ENCODE results near the gene PRSS27.

The PRSS27 gene

DNA sequence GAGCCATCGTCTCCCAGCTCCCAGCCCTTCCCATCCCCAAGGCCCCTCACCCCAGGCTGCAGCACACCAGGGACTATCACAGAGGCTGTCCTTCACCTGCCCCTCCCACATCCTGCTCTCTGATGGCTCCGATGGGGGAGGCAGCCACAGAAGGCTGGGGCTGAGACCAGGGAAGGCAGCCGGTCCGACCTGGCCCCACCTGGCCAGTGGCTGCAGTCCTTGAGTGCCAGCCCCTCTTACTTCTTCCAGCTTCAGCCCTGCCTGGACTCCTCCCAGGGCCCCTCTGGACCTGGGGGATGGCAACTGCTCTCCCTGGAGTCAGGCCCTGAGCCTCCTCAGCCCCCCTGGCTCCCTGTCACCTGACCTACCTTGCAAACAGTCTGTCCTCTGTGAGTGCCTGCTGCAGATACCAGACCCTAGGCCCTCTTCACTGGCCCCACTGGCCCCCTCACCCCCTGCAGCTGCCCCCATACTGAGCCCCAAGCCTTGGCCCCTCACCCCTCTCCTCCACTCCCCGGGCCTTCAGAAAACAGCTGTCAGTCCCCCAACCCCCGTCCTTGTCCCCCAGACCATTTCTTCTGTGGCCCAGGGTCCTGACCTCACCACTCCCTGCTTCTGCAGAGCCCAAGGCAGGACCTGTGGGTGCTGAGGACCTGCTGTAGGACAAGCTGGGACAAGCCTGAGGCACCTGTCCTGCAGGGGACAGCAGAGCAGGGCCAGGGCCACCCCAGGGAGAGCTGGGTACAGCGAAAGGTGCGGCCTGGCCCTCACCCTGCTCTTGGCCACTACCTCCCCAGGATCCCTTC, 19.8 kb upstream of the PRSS27 start:
- no peaks in the 10 kb centered on the region for H4K20me1 ChIP-seq (ENCODE audit: insufficient read depth, low read length)
- H2AFZ ChIP-seq (ENCODE audit: low read length), result no peak overlapping the region
- no peak overlapping the region for H3K4me2 ChIP-seq (ENCODE audit: low read length)
- no peaks in the 10 kb centered on the region for H3K9me3 ChIP-seq (ENCODE audit: low read length)
- H3K79me2 ChIP-seq (ENCODE audit: insufficient read depth, low read length), result no peaks in the 10 kb centered on the region
- TF ChIP-seq, protein P1, sequence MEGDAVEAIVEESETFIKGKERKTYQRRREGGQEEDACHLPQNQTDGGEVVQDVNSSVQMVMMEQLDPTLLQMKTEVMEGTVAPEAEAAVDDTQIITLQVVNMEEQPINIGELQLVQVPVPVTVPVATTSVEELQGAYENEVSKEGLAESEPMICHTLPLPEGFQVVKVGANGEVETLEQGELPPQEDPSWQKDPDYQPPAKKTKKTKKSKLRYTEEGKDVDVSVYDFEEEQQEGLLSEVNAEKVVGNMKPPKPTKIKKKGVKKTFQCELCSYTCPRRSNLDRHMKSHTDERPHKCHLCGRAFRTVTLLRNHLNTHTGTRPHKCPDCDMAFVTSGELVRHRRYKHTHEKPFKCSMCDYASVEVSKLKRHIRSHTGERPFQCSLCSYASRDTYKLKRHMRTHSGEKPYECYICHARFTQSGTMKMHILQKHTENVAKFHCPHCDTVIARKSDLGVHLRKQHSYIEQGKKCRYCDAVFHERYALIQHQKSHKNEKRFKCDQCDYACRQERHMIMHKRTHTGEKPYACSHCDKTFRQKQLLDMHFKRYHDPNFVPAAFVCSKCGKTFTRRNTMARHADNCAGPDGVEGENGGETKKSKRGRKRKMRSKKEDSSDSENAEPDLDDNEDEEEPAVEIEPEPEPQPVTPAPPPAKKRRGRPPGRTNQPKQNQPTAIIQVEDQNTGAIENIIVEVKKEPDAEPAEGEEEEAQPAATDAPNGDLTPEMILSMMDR (IDR thresholded peaks at IDR 0.05; ENCODE audit: low read length), result no peak
- TF ChIP-seq EZH2 (IDR thresholded peaks at IDR 0.05; ENCODE audit: borderline replicate concordance, low read length), result no peak
- no peaks in the 10 kb centered on the region for H3K36me3 ChIP-seq (ENCODE audit: insufficient read depth, low read length)
- H3K9ac ChIP-seq (ENCODE audit: low read length), result no peak overlapping the region
- no peak overlapping the region for H3K27ac ChIP-seq (ENCODE audit: low read depth, low read length, poor library complexity, severe bottlenecking)
- H3K4me3 ChIP-seq (ENCODE audit: low read depth, low read length, poor library complexity, severe bottlenecking), result no peak overlapping the region
- no peaks in the 10 kb centered on the region for H3K4me1 ChIP-seq (ENCODE audit: insufficient read depth, low read length, severe bottlenecking)
- peaks cover 4% of the 10 kb centered on the region; the same call in 1 of the 2 replicates for H3K27me3 ChIP-seq (ENCODE audit: insufficient read depth, low read length)
- H3F3A ChIP-seq (ENCODE audit: insufficient read depth, low read length), result no peaks in the 10 kb centered on the region
- H3K9me2 ChIP-seq (ENCODE audit: low read depth, low read length), result no peaks in the 10 kb centered on the region

DNA sequence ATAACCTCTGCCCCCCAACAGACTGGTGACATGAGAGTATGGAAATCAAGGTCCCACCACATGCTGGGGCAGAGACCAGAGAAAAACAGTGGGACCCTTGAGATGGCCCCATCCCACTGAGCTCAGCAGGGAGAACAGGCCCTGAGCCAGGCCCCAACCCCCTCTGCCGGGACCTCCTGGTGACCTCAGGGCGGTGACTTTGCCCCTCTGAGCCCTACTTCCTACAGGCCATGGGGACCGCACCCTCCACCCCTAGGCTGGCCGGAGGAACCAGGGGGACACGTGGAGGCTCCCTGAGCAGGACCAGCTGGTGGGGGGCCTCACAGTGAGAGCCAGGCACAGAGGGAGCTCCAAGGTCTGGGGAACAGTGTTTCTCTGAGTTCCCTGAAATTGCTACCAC, 18.6 kb upstream of the PRSS27 start:
- peaks cover 4% of the 10 kb centered on the region; the same call in 1 of the 2 replicates for H3K27me3 ChIP-seq (ENCODE audit: insufficient read depth, low read length)
- no peaks in the 10 kb centered on the region for H3F3A ChIP-seq (ENCODE audit: insufficient read depth, low read length)
- no peak overlapping the region for H3K9ac ChIP-seq (ENCODE audit: low read length)
- no peaks in the 10 kb centered on the region for H3K36me3 ChIP-seq (ENCODE audit: insufficient read depth, low read length)
- H3K9me2 ChIP-seq (ENCODE audit: low read depth, low read length), result no peaks in the 10 kb centered on the region
- H4K20me1 ChIP-seq (ENCODE audit: insufficient read depth, low read length), result no peaks in the 10 kb centered on the region
- H3K4me2 ChIP-seq (ENCODE audit: low read length), result no peak overlapping the region
- H3K27ac ChIP-seq (ENCODE audit: low read depth, low read length, poor library complexity, severe bottlenecking), result no peak overlapping the region
- TF ChIP-seq EZH2 (IDR thresholded peaks at IDR 0.05; ENCODE audit: borderline replicate concordance, low read length), result no peak
- TF ChIP-seq, protein P1 (IDR thresholded peaks at IDR 0.05; ENCODE audit: low read length), result no peak
- no peaks in the 10 kb centered on the region for H3K9me3 ChIP-seq (ENCODE audit: low read length)
- H3K79me2 ChIP-seq (ENCODE audit: insufficient read depth, low read length), result no peaks in the 10 kb centered on the region
- no peak overlapping the region for H3K4me3 ChIP-seq (ENCODE audit: low read depth, low read length, poor library complexity, severe bottlenecking)
- H2AFZ ChIP-seq (ENCODE audit: low read length), result no peak overlapping the region
- no peaks in the 10 kb centered on the region for H3K4me1 ChIP-seq (ENCODE audit: insufficient read depth, low read length, severe bottlenecking)

DNA sequence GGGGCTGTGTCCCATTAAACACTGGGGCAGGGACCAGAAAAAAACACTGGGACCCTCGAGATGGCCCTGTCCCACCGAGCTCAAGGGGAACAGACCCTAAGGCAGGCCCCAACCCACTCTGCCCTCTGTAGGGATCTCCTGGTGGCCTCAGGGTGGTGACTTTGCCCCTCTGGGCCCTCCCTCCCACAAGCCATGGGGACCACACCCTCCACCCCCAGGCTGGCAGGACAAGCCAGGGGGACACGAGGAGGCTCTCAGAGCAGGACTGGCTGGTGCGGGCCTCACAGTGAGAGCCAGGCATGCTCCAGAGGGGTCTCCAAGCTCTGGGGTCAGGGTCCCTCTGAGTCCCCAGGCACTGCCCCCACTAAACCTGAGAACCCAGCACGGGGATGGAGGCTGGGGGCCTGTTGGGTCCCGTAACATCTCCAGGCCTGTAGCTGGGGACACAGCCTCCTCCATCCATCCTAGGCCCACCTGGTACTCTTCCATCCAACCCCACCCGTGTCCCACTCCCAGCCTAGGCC, 17.9 kb upstream of the PRSS27 start:
- Histone ChIP-seq H3K36me3 (ENCODE audit: insufficient read depth, low read length) (no peaks in the 10 kb centered on the region), H3K79me2 (ENCODE audit: insufficient read depth, low read length) (no peaks in the 10 kb centered on the region), H3K27ac (ENCODE audit: low read depth, low read length, poor library complexity, severe bottlenecking) (no peak overlapping the region), H3K4me1 (ENCODE audit: insufficient read depth, low read length, severe bottlenecking) (no peaks in the 10 kb centered on the region), H3K9me3 (ENCODE audit: low read length) (no peaks in the 10 kb centered on the region), H4K20me1 (ENCODE audit: insufficient read depth, low read length) (no peaks in the 10 kb centered on the region), H3K9me2 (ENCODE audit: low read depth, low read length) (no peaks in the 10 kb centered on the region), H3F3A (ENCODE audit: insufficient read depth, low read length) (no peaks in the 10 kb centered on the region), H3K4me2 (ENCODE audit: low read length) (no peak overlapping the region), H2AFZ (ENCODE audit: low read length) (no peak overlapping the region), H3K4me3 (ENCODE audit: low read depth, low read length, poor library complexity, severe bottlenecking) (no peak overlapping the region), H3K9ac (ENCODE audit: low read length) (no peak overlapping the region), H3K27me3 (ENCODE audit: insufficient read depth, low read length) (peaks cover 4% of the 10 kb centered on the region; the same call in 1 of the 2 replicates)
- no peak for TF ChIP-seq EZH2 (IDR thresholded peaks at IDR 0.05; ENCODE audit: borderline replicate concordance, low read length)
- TF ChIP-seq, protein P1 (IDR thresholded peaks at IDR 0.05; ENCODE audit: low read length), result no peak
